ENCODE data around the gene SBF2. TPM values are rescaled to one million over a fixed set of nuclear protein-coding genes. Genes with fewer than 3 reads are reported as not detected.

The SBF2 gene
- total RNA-seq, 1 experiment from 2014 or later: 30.2 TPM

GRCh38 chr11:9777525-9777924 lies 516.5 kb downstream of the SBF2 start:
- Histone ChIP-seq H2BK5ac (ENCODE audit: insufficient read length, low read length) (no peak overlapping the region), H3K4ac (ENCODE audit: low read depth, low read length) (no peak overlapping the region; the same call in 1 of the 2 replicates), H3K27ac (ENCODE audit: insufficient read length, low read depth, low read length) (no peak overlapping the region), H3K27me3 (ENCODE audit: insufficient read depth, low read length) (no peaks in the 10 kb centered on the region), H2BK120ac (ENCODE audit: low read depth, low read length, poor library complexity, severe bottlenecking) (peak overlapping the region; percentile 28), H3K18ac (ENCODE audit: insufficient read length, low read depth, low read length) (peak overlapping the region; percentile 54), H4K8ac (replicated peaks; ENCODE audit: insufficient read length, low read depth, low read length) (no peak overlapping the region), H3K9me3 (ENCODE audit: control insufficient read depth, low read depth, low read length) (no peaks in the 10 kb centered on the region), H4K20me1 (ENCODE audit: control insufficient read depth, insufficient read depth, insufficient read length) (no peaks in the 10 kb centered on the region), H3K56ac (ENCODE audit: insufficient read length, low read depth, low read length) (no peak overlapping the region), H2BK15ac (ENCODE audit: low read depth, low read length) (no peak overlapping the region), H2BK12ac (ENCODE audit: insufficient read length, low read depth, low read length) (no peak overlapping the region), H3T11ph (ENCODE audit: low read length) (no peak overlapping the region), H2BK20ac (ENCODE audit: low read depth, low read length, poor library complexity, severe bottlenecking) (no peak overlapping the region), H3K4me1 (ENCODE audit: insufficient read depth, low read length) (peaks cover 10% of the 10 kb centered on the region; the same call in 1 of the 2 replicates), H2AFZ (ENCODE audit: low read length) (no peak overlapping the region), H2AK5ac (ENCODE audit: insufficient read length, low read length) (peak overlapping the region; percentile 62), H4K91ac (ENCODE audit: insufficient read length, low read depth, low read length) (no peak overlapping the region), H4K5ac (ENCODE audit: insufficient read length, low read depth, low read length) (no peak overlapping the region), H3K79me1 (ENCODE audit: insufficient read depth, low read depth, low read length, poor library complexity, severe bottlenecking) (no peaks in the 10 kb centered on the region), H3K79me2 (ENCODE audit: insufficient read depth, low read length) (no peaks in the 10 kb centered on the region), H3K9ac (ENCODE audit: extremely low read depth, insufficient read length, low read length) (no peak overlapping the region), H3K14ac (ENCODE audit: insufficient read depth, low read length) (no peak overlapping the region), H3K4me2 (ENCODE audit: insufficient read depth, insufficient read length, low read length) (no peak overlapping the region), H3K23ac (ENCODE audit: insufficient read length, low read depth, low read length) (no peak overlapping the region), H3K23me2 (ENCODE audit: insufficient read length, low read depth, low read length, poor library complexity, severe bottlenecking) (no peaks in the 10 kb centered on the region)
- no peaks in the 10 kb centered on the region for H3K9me3 Mint-ChIP-seq
- peaks cover 35 to 36% of the 10 kb centered on the region in 2 experiments for H3K4me1 Mint-ChIP-seq
- peak overlapping the region in 2 of 3 experiments; percentile 7 to 78; a peak in 4 of 7 replicates for H3K27ac Mint-ChIP-seq
- peaks cover 20 to 38% (median 26%) of the 10 kb centered on the region in 3 experiments; a peak in 6 of 7 replicates for H3K36me3 Mint-ChIP-seq (ENCODE audit: insufficient read depth in 1 of 3, low read depth in 3 of 3)
- no CpG with 5 or more reads among the region's 5 CpGs for WGBS (ENCODE audit: extremely low coverage, insufficient read length, low lambda C conversion rate)
- no peak for TF ChIP-seq CTCF (conservative IDR thresholded peaks at IDR 0.05)
- H3K4me3 Mint-ChIP-seq: no peak overlapping the region; a peak in 1 of 5 replicates
- no peaks in the 10 kb centered on the region for H3K27me3 Mint-ChIP-seq (ENCODE audit: low read depth)
- no peak for DNase-seq

Measured in H9 (cell line).